Fibroblast of pulmonary artery (primary cell): ENCODE results near the gene INO80.

Experiments used
- DNase-seq: peaks from one replicate; pipeline ENCODE4 v3.0.0-alpha.2; 2010; ENCODE audit warnings: low read depth
- H3K4me3 ChIP-seq: replicated peaks from 2 replicates; pipeline ENCODE4 v1.5.1; 2011; ENCODE audit warnings: low read depth, mild to moderate bottlenecking, control low read depth, low read length, moderate library complexity
- CTCF ChIP-seq: IDR thresholded peaks from 2 replicates; pipeline ENCODE4 v1.5.1; 2011; ENCODE audit warnings: mild to moderate bottlenecking, control low read depth, low read length, inconsistent platforms; ENCODE audit errors: missing control alignments

The INO80 gene

GRCh38 chr15:40990789-40991188, 125.3 kb downstream of the INO80 start:
- no peak overlapping the region for H3K4me3 ChIP-seq
- TF ChIP-seq CTCF: no peak
- no peak for DNase-seq

GRCh38 chr15:40990080-40990479, 126.0 kb downstream of the INO80 start:
- H3K4me3 ChIP-seq: no peak overlapping the region
- DNase-seq: no peak
- TF ChIP-seq CTCF: no peak

GRCh38 chr15:40988156-40988555, 127.9 kb downstream of the INO80 start:
- no peak overlapping the region for H3K4me3 ChIP-seq
- TF ChIP-seq CTCF: no peak
- no peak for DNase-seq

GRCh38 chr15:40986820-40987219, 129.3 kb downstream of the INO80 start:
- DNase-seq: no peak

GRCh38 chr15:40985541-40986330, 130.3 kb downstream of the INO80 start:
- H3K4me3 ChIP-seq: no peak overlapping the region
- TF ChIP-seq CTCF: no peak
- DNase-seq: peak; percentile 15

More at GRCh38 chr15:40986820-40987219, 129.3 kb downstream of the INO80 start:
- no peak overlapping the region for H3K4me3 ChIP-seq
- TF ChIP-seq CTCF: no peak

- TF ChIP-seq CTCF: no peak
- H3K4me3 ChIP-seq: no peak overlapping the region
- peak; percentile 54 for DNase-seq
Measured at GRCh38 chr15:40984964-40985363, 131.1 kb downstream of the INO80 start.

GRCh38 chr15:40984406-40984805, 131.7 kb downstream of the INO80 start:
- no peak for TF ChIP-seq CTCF
- DNase-seq: no peak

More at GRCh38 chr15:40984406-40984805, 131.7 kb downstream of the INO80 start:
- no peak overlapping the region for H3K4me3 ChIP-seq
